ENCODE measurements around the gene DUSP8.
"Not testable (repeated sequence)": the region's sequence is repeated elsewhere in the genome, so short reads cannot be mapped to it uniquely, and the experiment has no call there.

Gene DUSP8

GRCh38 chr11:1572197-1573076 lies at the start of gene DUSP8:
Gene DUSP8 (minus strand): TSS chr11:1572271. CDS start chr11:1565826, 6,445 bp downstream.
- peak; percentile 78 for DNase-seq

GRCh38 chr11:1619449-1619848 lies 47.4 kb upstream of the DUSP8 start:
- DNase-seq, result no peak

- no peak for DNase-seq
Measured at GRCh38 chr11:1618231-1618630, 46.2 kb upstream of the DUSP8 start.

GRCh38 chr11:1608363-1608762 lies 36.3 kb upstream of the DUSP8 start, which contains the start of gene KRTAP5-3:
Gene KRTAP5-3 (minus strand): TSS chr11:1608463. CDS start chr11:1608385, 78 bp downstream.
- no peak for DNase-seq

GRCh38 chr11:1607901-1608300 lies 35.8 kb upstream of the DUSP8 start:
- DNase-seq, result not testable (repeated sequence)

- not testable (repeated sequence) for DNase-seq
Measured at GRCh38 chr11:1607156-1607845, 35.2 kb upstream of the DUSP8 start.

- not testable (repeated sequence) for DNase-seq
Measured at GRCh38 chr11:1605923-1606322, 33.9 kb upstream of the DUSP8 start.

- DNase-seq, result no peak
Measured at GRCh38 chr11:1604711-1605110, 32.6 kb upstream of the DUSP8 start.

GRCh38 chr11:1604181-1604580 lies 32.1 kb upstream of the DUSP8 start:
- DNase-seq, result no peak

GRCh38 chr11:1603629-1604028 lies 31.6 kb upstream of the DUSP8 start:
- DNase-seq, result no peak

- not testable (repeated sequence) for DNase-seq
Measured at GRCh38 chr11:1601663-1602062, 29.6 kb upstream of the DUSP8 start.

GRCh38 chr11:1600626-1601025 lies 28.6 kb upstream of the DUSP8 start:
- DNase-seq, result no peak

- no peak for DNase-seq
Measured at GRCh38 chr11:1598816-1599215, 26.7 kb upstream of the DUSP8 start.

GRCh38 chr11:1598406-1598805 lies 26.3 kb upstream of the DUSP8 start:
- not testable (repeated sequence) for DNase-seq

GRCh38 chr11:1597994-1598380 lies 25.9 kb upstream of the DUSP8 start, which contains the start of gene KRTAP5-2:
Gene KRTAP5-2 (minus strand): TSS chr11:1598294. CDS start chr11:1598250, 44 bp downstream.
- DNase-seq, result no peak

- DNase-seq, result no peak
Measured at GRCh38 chr11:1597331-1597993, 25.4 kb upstream of the DUSP8 start.

- not testable (repeated sequence) for DNase-seq
Measured at GRCh38 chr11:1596576-1597121, 24.6 kb upstream of the DUSP8 start.

GRCh38 chr11:1595994-1596575 lies 24.0 kb upstream of the DUSP8 start:
- not testable (repeated sequence) for DNase-seq

GRCh38 chr11:1592628-1593027 lies 20.6 kb upstream of the DUSP8 start:
- DNase-seq, result no peak

GRCh38 chr11:1589996-1590395 lies 17.9 kb upstream of the DUSP8 start:
- DNase-seq, result no peak

GRCh38 chr11:1589191-1589963 lies 17.3 kb upstream of the DUSP8 start:
- DNase-seq, result not testable (repeated sequence)

- no peak for DNase-seq
Measured at GRCh38 chr11:1586699-1587098, 14.6 kb upstream of the DUSP8 start.
